GM23338 (cell line): ENCODE results near the gene AXIN2. TPM values are rescaled to one million over a fixed set of nuclear protein-coding genes. Genes with fewer than 3 reads are reported as not detected.

Experiments
- ATAC-seq: fragments of 200-7000 bp; cut with Tn5 transposase; 3 replicates; pipeline ENCODE4 v1.9.1; 2020
- DNase-seq: peaks from one replicate; pipeline ENCODE4 v3.0.0-alpha.2; 2015; ENCODE audit warnings: low spot score
- H2AFZ ChIP-seq: fragments of 200-600 bp; sonication (generic); 2 replicates; pipeline ENCODE4 v1.8.0; 2016; ENCODE audit warnings: antibody characterized with exemption, mild to moderate bottlenecking, moderate library complexity
- H3F3A ChIP-seq: fragments of 200-600 bp; sonication (generic); replicated peaks from 2 replicates; pipeline ENCODE4 v1.8.0; 2017; ENCODE audit warnings: antibody characterized with exemption, mixed run types, low read depth
- H3K27ac ChIP-seq: fragments of 200-600 bp; sonication (generic); 2 replicates; pipeline ENCODE4 v1.6.1; 2016; ENCODE audit warnings: low read depth
- H3K27me3 ChIP-seq: fragments of 200-600 bp; sonication (generic); 2 replicates; pipeline ENCODE4 v1.8.0; 2016; ENCODE audit warnings: mild to moderate bottlenecking, mixed run types, moderate library complexity; ENCODE audit not compliant: insufficient read depth
- H3K36me3 ChIP-seq: fragments of 200-600 bp; sonication (generic); 2 replicates; pipeline ENCODE4 v1.8.0; 2016; ENCODE audit warnings: mild to moderate bottlenecking; ENCODE audit not compliant: insufficient read depth
- H3K4me1 ChIP-seq: fragments of 200-600 bp; sonication (generic); 2 replicates; pipeline ENCODE4 v1.8.0; 2016; ENCODE audit warnings: mild to moderate bottlenecking, moderate library complexity; ENCODE audit not compliant: insufficient read depth
- H3K4me2 ChIP-seq: fragments of 200-600 bp; sonication (generic); 2 replicates; pipeline ENCODE4 v1.7.1; 2017; ENCODE audit warnings: mixed run types
- H3K4me3 ChIP-seq: fragments of 200-600 bp; sonication (generic); 2 replicates; pipeline ENCODE4 v1.6.1; 2016; ENCODE audit warnings: mixed run types
- H3K79me2 ChIP-seq: fragments of 200-600 bp; sonication (generic); replicated peaks from 2 replicates; pipeline ENCODE4 v1.8.0; 2017; ENCODE audit warnings: mild to moderate bottlenecking; ENCODE audit not compliant: insufficient read depth
- H3K9me2 ChIP-seq: fragments of 200-600 bp; sonication (generic); 2 replicates; pipeline ENCODE4 v1.8.0; 2017; ENCODE audit not compliant: insufficient read depth
- H4K20me1 ChIP-seq: fragments of 200-600 bp; sonication (generic); replicated peaks from 2 replicates; pipeline ENCODE4 v1.8.0; 2017; ENCODE audit warnings: mild to moderate bottlenecking; ENCODE audit not compliant: insufficient read depth
- H3K27ac Mint-ChIP-seq: 2 replicates; pipeline ENCODE4 v1.8.0; 2020; ENCODE audit warnings: inconsistent platforms, mild to moderate bottlenecking, moderate library complexity, mixed read lengths
- H3K27me3 Mint-ChIP-seq: 3 replicates; pipeline ENCODE4 v1.8.0; 2022; ENCODE audit warnings: low read depth, mild to moderate bottlenecking, moderate library complexity, mixed read lengths, inconsistent platforms; ENCODE audit not compliant: insufficient read depth, poor library complexity
- H3K36me3 Mint-ChIP-seq: 3 replicates; pipeline ENCODE4 v1.8.0; 2021; ENCODE audit warnings: low read depth, mild to moderate bottlenecking, inconsistent platforms, moderate library complexity, mixed read lengths
- H3K4me1 Mint-ChIP-seq: 3 replicates; pipeline ENCODE4 v1.8.0; 2020; ENCODE audit warnings: mild to moderate bottlenecking, inconsistent platforms, mixed read lengths
- H3K4me3 Mint-ChIP-seq: 3 replicates; pipeline ENCODE4 v1.8.0; 2021; ENCODE audit warnings: moderate library complexity, mild to moderate bottlenecking, inconsistent platforms, mixed read lengths
- H3K9me3 Mint-ChIP-seq: 3 replicates; pipeline ENCODE4 v1.8.0; 2020; ENCODE audit warnings: moderate library complexity, mild to moderate bottlenecking, inconsistent platforms, mixed read lengths
- CREB1 ChIP-seq: fragments of 250-450 bp; sonication (Bioruptor Pico); IDR thresholded peaks from 2 replicates; pipeline ENCODE4 v1.5.0; 2020; ENCODE audit warnings: low read depth, mild to moderate bottlenecking, moderate library complexity
- EZH2 ChIP-seq: fragments of 200-600 bp; sonication (generic); IDR thresholded peaks from one replicate; pipeline ENCODE4 v1.8.0; 2017; ENCODE audit warnings: antibody characterized with exemption, mild to moderate bottlenecking, low read depth; ENCODE audit not compliant: unreplicated experiment
- EZH2phosphoT487 ChIP-seq: fragments of 200-600 bp; sonication (generic); IDR thresholded peaks from one replicate; pipeline ENCODE4 v1.8.1; 2018; ENCODE audit warnings: antibody characterized with exemption; ENCODE audit not compliant: unreplicated experiment
- NANOG ChIP-seq: IDR thresholded peaks from 2 replicates; pipeline ENCODE4 v1.6.1; 2016; ENCODE audit warnings: antibody characterized with exemption, borderline replicate concordance
- POLR2AphosphoS5 ChIP-seq: IDR thresholded peaks from 2 replicates; pipeline ENCODE4 v1.6.1; 2016; ENCODE audit warnings: antibody characterized with exemption, low read depth
- STAT1 ChIP-seq: IDR thresholded peaks from one replicate; pipeline ENCODE4 v1.6.1; 2016; ENCODE audit warnings: antibody characterized with exemption; ENCODE audit not compliant: unreplicated experiment
- ZNF114 ChIP-seq: fragments of 250-450 bp; sonication (Bioruptor Pico); IDR thresholded peaks from 2 replicates; pipeline ENCODE4 v1.5.0; 2020; ENCODE audit warnings: mild to moderate bottlenecking, moderate library complexity
- ZNF331 ChIP-seq: fragments of 250-450 bp; sonication (Bioruptor Pico); IDR thresholded peaks from 2 replicates; pipeline ENCODE4 v1.5.0; 2020; ENCODE audit warnings: low read depth, mild to moderate bottlenecking, moderate library complexity
- ZNF462 ChIP-seq: fragments of 250-450 bp; sonication (Bioruptor Pico); IDR thresholded peaks from 2 replicates; pipeline ENCODE4 v1.5.0; 2020; ENCODE audit warnings: mild to moderate bottlenecking, moderate library complexity
- polyA plus RNA-seq: library from polyadenylated mRNA; unstranded; fragments of >200 nt; fragmentation: Nextera tagmentation; extraction: Ambion mirVana; gene quantifications from 2 replicates; pipeline ENCODE4 v1.2.1, GENCODE V29; 2016
- total RNA-seq: library from RNA; depleted of rRNA; stranded (reverse); fragments of >200 nt; shearing (Covaris generic); gene quantifications from 2 replicates; pipeline ENCODE4 v1.2.3, GENCODE V29; 2014
- TF ChIP-seq, protein P1 (sequence below), 2 experiments: fragments of 200-600 bp in 1 of 2; sonication (generic) in 1 of 2; conservative IDR thresholded peaks; 2 replicates each; pipeline versions ENCODE4 v1.5.1 to v1.6.1; 2016 to 2017; ENCODE audit warnings: antibody characterized with exemption in 2 of 2, low read depth in 2 of 2, mild to moderate bottlenecking in 2 of 2, moderate library complexity in 1 of 2
- TF ChIP-seq, protein P2 (sequence below): IDR thresholded peaks from one replicate; pipeline ENCODE4 v1.6.1; 2018; ENCODE audit warnings: antibody characterized with exemption; ENCODE audit not compliant: unreplicated experiment

The AXIN2 gene
- total and polyA plus RNA-seq, 2 experiments from 2014 or later, result 8.0 to 32.7 TPM

DNA sequence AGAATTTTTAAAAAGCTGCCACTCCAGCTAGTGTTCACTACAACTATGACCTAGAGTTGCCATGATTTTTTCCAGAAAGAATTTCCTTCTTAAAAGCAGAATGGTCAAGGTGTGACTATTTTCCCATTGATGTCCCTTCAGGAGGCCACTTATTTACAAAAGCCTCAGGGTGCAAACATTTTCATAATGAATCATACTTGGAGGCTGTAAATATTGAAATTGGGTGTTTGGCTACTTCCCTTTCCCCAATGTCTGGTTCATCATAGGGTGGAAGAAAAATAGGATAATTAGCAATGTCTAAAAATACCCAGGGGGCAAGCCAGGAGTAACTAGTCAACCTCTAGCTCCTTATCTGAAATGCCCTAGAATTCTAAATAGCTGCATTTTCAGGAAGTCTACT is 18.8 kb downstream of the AXIN2 start:
- peaks cover 22% of the 10 kb centered on the region for H4K20me1 ChIP-seq
- no peak overlapping the region for H3K27ac ChIP-seq
- H3K9me2 ChIP-seq, result no peaks in the 10 kb centered on the region; the same call in 1 of the 2 replicates
- peaks cover 5% of the 10 kb centered on the region for H3K36me3 ChIP-seq
- peaks cover 41% of the 10 kb centered on the region for H3K79me2 ChIP-seq
- TF ChIP-seq, protein P1, sequence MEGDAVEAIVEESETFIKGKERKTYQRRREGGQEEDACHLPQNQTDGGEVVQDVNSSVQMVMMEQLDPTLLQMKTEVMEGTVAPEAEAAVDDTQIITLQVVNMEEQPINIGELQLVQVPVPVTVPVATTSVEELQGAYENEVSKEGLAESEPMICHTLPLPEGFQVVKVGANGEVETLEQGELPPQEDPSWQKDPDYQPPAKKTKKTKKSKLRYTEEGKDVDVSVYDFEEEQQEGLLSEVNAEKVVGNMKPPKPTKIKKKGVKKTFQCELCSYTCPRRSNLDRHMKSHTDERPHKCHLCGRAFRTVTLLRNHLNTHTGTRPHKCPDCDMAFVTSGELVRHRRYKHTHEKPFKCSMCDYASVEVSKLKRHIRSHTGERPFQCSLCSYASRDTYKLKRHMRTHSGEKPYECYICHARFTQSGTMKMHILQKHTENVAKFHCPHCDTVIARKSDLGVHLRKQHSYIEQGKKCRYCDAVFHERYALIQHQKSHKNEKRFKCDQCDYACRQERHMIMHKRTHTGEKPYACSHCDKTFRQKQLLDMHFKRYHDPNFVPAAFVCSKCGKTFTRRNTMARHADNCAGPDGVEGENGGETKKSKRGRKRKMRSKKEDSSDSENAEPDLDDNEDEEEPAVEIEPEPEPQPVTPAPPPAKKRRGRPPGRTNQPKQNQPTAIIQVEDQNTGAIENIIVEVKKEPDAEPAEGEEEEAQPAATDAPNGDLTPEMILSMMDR (conservative IDR thresholded peaks at IDR 0.05; ENCODE audit: low read depth in 2 of 2), result no peak
- TF ChIP-seq, protein P2, sequence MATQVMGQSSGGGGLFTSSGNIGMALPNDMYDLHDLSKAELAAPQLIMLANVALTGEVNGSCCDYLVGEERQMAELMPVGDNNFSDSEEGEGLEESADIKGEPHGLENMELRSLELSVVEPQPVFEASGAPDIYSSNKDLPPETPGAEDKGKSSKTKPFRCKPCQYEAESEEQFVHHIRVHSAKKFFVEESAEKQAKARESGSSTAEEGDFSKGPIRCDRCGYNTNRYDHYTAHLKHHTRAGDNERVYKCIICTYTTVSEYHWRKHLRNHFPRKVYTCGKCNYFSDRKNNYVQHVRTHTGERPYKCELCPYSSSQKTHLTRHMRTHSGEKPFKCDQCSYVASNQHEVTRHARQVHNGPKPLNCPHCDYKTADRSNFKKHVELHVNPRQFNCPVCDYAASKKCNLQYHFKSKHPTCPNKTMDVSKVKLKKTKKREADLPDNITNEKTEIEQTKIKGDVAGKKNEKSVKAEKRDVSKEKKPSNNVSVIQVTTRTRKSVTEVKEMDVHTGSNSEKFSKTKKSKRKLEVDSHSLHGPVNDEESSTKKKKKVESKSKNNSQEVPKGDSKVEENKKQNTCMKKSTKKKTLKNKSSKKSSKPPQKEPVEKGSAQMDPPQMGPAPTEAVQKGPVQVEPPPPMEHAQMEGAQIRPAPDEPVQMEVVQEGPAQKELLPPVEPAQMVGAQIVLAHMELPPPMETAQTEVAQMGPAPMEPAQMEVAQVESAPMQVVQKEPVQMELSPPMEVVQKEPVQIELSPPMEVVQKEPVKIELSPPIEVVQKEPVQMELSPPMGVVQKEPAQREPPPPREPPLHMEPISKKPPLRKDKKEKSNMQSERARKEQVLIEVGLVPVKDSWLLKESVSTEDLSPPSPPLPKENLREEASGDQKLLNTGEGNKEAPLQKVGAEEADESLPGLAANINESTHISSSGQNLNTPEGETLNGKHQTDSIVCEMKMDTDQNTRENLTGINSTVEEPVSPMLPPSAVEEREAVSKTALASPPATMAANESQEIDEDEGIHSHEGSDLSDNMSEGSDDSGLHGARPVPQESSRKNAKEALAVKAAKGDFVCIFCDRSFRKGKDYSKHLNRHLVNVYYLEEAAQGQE, result no peak
- TF ChIP-seq STAT1, result no peak
- no peak for TF ChIP-seq NANOG
- TF ChIP-seq ZNF331 (CRISPR knock-in tag), result no peak
- no peak for TF ChIP-seq POLR2AphosphoS5
- TF ChIP-seq EZH2phosphoT487, result no peak
- TF ChIP-seq EZH2, result no peak
- no peak for TF ChIP-seq ZNF462
- no peak for TF ChIP-seq CREB1 (CRISPR knock-in tag)
- no peak for TF ChIP-seq ZNF114 (CRISPR knock-in tag)
- ATAC-seq (no peak), DNase-seq (no peak)
- Mint-ChIP-seq H3K4me1 (peaks cover 61% of the 10 kb centered on the region), H3K27ac (no peak overlapping the region), H3K9me3 (no peaks in the 10 kb centered on the region), H3K36me3 (peaks cover 87% of the 10 kb centered on the region), H3K27me3 (peaks cover 17% of the 10 kb centered on the region), H3K4me3 (no peak overlapping the region)
- H3K4me3 ChIP-seq, result no peak overlapping the region
- H3F3A ChIP-seq, result no peaks in the 10 kb centered on the region
- no peak overlapping the region for H2AFZ ChIP-seq
- H3K4me1 ChIP-seq, result peaks cover 34% of the 10 kb centered on the region
- no peaks in the 10 kb centered on the region for H3K27me3 ChIP-seq
- no peak overlapping the region for H3K4me2 ChIP-seq
